Heart left ventricle (tissue), 13 donors: ENCODE measurements around the gene MACIR.

Source experiments
- CTCF ChIP-seq, 12 donors: fragments of 200-600 bp; sonication (generic) in 4 of 12; IDR thresholded peaks; one replicate each; pipeline versions ENCODE4 v1.5.0 to v1.8.0; 2018 to 2022; ENCODE audit warnings: antibody characterized with exemption in 12 of 12, mild to moderate bottlenecking in 5 of 12
- POLR2A ChIP-seq, 2 donors: fragments of 450-650 bp; IDR thresholded peaks; one replicate each; pipeline ENCODE4 v1.6.1; 2017; ENCODE audit warnings: antibody characterized with exemption in 2 of 2, mild to moderate bottlenecking in 2 of 2, moderate library complexity in 2 of 2
- donor health status: ischemic (EF 13 %, LVEDD 7.1; RV severe dilation, severe dysfunction).
- donor health status: DM: no; HTN: yes; CAD: no.
- donor health status: DM: no; HTN: no; CAD: no.
- donor health status: ischemic (EF 25% LVEDD 6.9; RV normal size, moderate dysfunction).
- donor health status: ischemic (EF 25% LVEDD 5.7; RV mildly dilated, moderate dysfunction).
- donor health status: ischemic (EF 35%, LVEDD 5.7; RV mildly dilated, moderate dysfunction).
- donor health status: nonischemic (EF 11% LVEDD 7.7; RV severe dilation, severe dysfunction).
- donor health status: DM: yes; HTN: yes; CAD: no.
- donor health status: PGD.
- donor health status: ischemic (EF 29% LVEDD 5.4; RV normal size, mild dysfunction).
- donor health status: nonischemic (EF 23%, LVEDD 6.1; RV moderate dilation, normal function).

- TF ChIP-seq CTCF (IDR thresholded peaks at IDR 0.05) (no peak), POLR2A (IDR thresholded peaks at IDR 0.05) (no peak)
Measured at GRCh38 chr5:103262422-103262871, 3.9 kb downstream of the MACIR start.
